Endothelial cell of umbilical vein (primary cell): Measurements from ENCODE around the gene RNF32. TPM values are rescaled to one million over a fixed set of nuclear protein-coding genes. Genes with fewer than 3 reads are reported as not detected.

Experiments used
- BruUV-seq: library from RNA; stranded (reverse); fragments of 400-500 nt; replicated peaks from 2 replicates; lab custom pipeline; 2021; lab: Mats Ljungman, UMichigan
- CTCF ChIA-PET: fragments of 300-600, 350-600 bp; sonication (Branson Sonifier 250); formaldehyde crosslinking; loops from one replicate; lab custom pipeline; 2021; ENCODE audit warnings: antibody characterized with exemption, inconsistent platforms; lab: Charles Lee
- POLR2A ChIA-PET: fragments of 300-600, 350-600 bp; sonication (Branson Sonifier 250); formaldehyde crosslinking; loops from one replicate; lab custom pipeline; 2021; ENCODE audit warnings: antibody characterized with exemption, inconsistent platforms; lab: Charles Lee
- DNase-seq: peaks from one replicate; pipeline ENCODE4 v3.0.0-alpha.2; 2011; ENCODE audit warnings: low read depth, low spot score
- FAIRE-seq: peaks from 2 replicates; lab custom pipeline; 2011; peaks lifted over from hg19 to GRCh38; lab: Jason Lieb, UNC
- H2AFZ ChIP-seq: 2 replicates; pipeline ENCODE4 v1.6.0; 2012; ENCODE audit warnings: low read depth, low read length, control low read depth, inconsistent platforms
- H3K27ac ChIP-seq: 2 replicates; pipeline ENCODE4 v1.5.1; 2011; ENCODE audit warnings: low read depth, mild to moderate bottlenecking, control low read depth, low read length, moderate library complexity; ENCODE audit not compliant: insufficient read depth
- H3K27me3 ChIP-seq, 2 experiments: 2 replicates each; pipeline versions ENCODE4 v1.6.0 to v1.6.1; 2011; ENCODE audit warnings: low read length in 2 of 2, mixed read lengths in 1 of 2; ENCODE audit not compliant: control insufficient read depth in 2 of 2, insufficient read depth in 2 of 2
- H3K36me3 ChIP-seq, 2 experiments: 2 replicates in 1 of 2; 3 replicates in 1 of 2; pipeline ENCODE4 v1.5.1; 2011; ENCODE audit warnings: low read length in 2 of 2, mild to moderate bottlenecking in 1 of 2, moderate library complexity in 1 of 2; ENCODE audit not compliant: control insufficient read depth in 2 of 2, insufficient read depth in 2 of 2; ENCODE audit errors: extremely low read depth in 1 of 2
- H3K4me1 ChIP-seq: 3 replicates; pipeline ENCODE4 v1.5.1; 2011; ENCODE audit warnings: mild to moderate bottlenecking, low read length; ENCODE audit not compliant: control insufficient read depth, insufficient read depth; ENCODE audit errors: extremely low read depth
- H3K4me2 ChIP-seq: 2 replicates; pipeline ENCODE4 v1.6.1; 2011; ENCODE audit warnings: low read length, control low read depth, mixed read lengths; ENCODE audit not compliant: insufficient read depth
- H3K4me3 ChIP-seq, 3 experiments: fragments of 200-600 bp in 1 of 3; sonication (generic), shearing (Covaris generic) in 1 of 3; replicated peaks in 1 of 3; 2 replicates each; pipeline ENCODE4 v1.5.1; 2011 to 2016; ENCODE audit warnings: control low read depth in 3 of 3, low read length in 3 of 3, mild to moderate bottlenecking in 2 of 3, inconsistent platforms in 1 of 3, low read depth in 1 of 3, moderate library complexity in 1 of 3; ENCODE audit not compliant: insufficient read depth in 1 of 3
- H3K79me2 ChIP-seq: 2 replicates; pipeline ENCODE4 v1.6.0; 2012; ENCODE audit warnings: low read length, inconsistent platforms; ENCODE audit not compliant: control insufficient read depth, insufficient read depth
- H3K9ac ChIP-seq: replicated peaks from 2 replicates; pipeline ENCODE3; 2011; ENCODE audit warnings: low read length, control low read depth; ENCODE audit not compliant: insufficient read depth; ENCODE audit errors: extremely low read depth
- H3K9me1 ChIP-seq: replicated peaks from 3 replicates; pipeline ENCODE4 v1.6.0; 2011; ENCODE audit warnings: mild to moderate bottlenecking, low read length; ENCODE audit not compliant: control insufficient read depth, insufficient read depth; ENCODE audit errors: extremely low read depth
- H3K9me3 ChIP-seq: replicated peaks from 2 replicates; pipeline ENCODE4 v1.5.1; 2012; ENCODE audit warnings: low read length, inconsistent platforms; ENCODE audit not compliant: control insufficient read depth, insufficient read depth
- H4K20me1 ChIP-seq: replicated peaks from 2 replicates; pipeline ENCODE3; 2011; ENCODE audit warnings: mild to moderate bottlenecking, low read length; ENCODE audit not compliant: control insufficient read depth, insufficient read depth; ENCODE audit errors: extremely low read depth
- EZH2 ChIP-seq: IDR thresholded peaks from 2 replicates; pipeline ENCODE4 v1.6.1; 2012; ENCODE audit warnings: borderline replicate concordance, low read depth, mild to moderate bottlenecking, moderate library complexity, low read length, inconsistent platforms; ENCODE audit not compliant: severe bottlenecking
- FOS ChIP-seq: IDR thresholded peaks from 2 replicates; pipeline ENCODE4 v1.6.1; 2011; ENCODE audit warnings: mild to moderate bottlenecking, low read length, moderate library complexity, borderline replicate concordance; ENCODE audit not compliant: insufficient read depth
- GATA2 ChIP-seq: IDR thresholded peaks from 2 replicates; pipeline ENCODE4 v1.7.0; 2011; ENCODE audit warnings: low read depth, mild to moderate bottlenecking, moderate library complexity, mixed read lengths, low read length; ENCODE audit not compliant: insufficient read length, insufficient read depth
- JUN ChIP-seq: IDR thresholded peaks from 2 replicates; pipeline ENCODE4 v1.6.1; 2011; ENCODE audit warnings: borderline replicate concordance, low read depth; ENCODE audit not compliant: insufficient read length, insufficient read depth
- MYC ChIP-seq: IDR thresholded peaks from one replicate; pipeline ENCODE4 v1.6.1; 2011; ENCODE audit warnings: mild to moderate bottlenecking, low read depth, low read length
- POLR2A ChIP-seq: IDR thresholded peaks from 2 replicates; pipeline ENCODE4 v1.6.1; 2012; ENCODE audit warnings: low read depth, mild to moderate bottlenecking, control low read depth, low read length
- POLR2AphosphoS5 ChIP-seq: IDR thresholded peaks from 2 replicates; pipeline ENCODE4 v1.6.1; 2012; ENCODE audit warnings: low read depth, mild to moderate bottlenecking, control low read depth, low read length, moderate library complexity; ENCODE audit not compliant: insufficient read depth
- dilution Hi-C: fragments of 300-500 bp; cut with MboI; formaldehyde crosslinking; loops from one replicate; pipeline ENCODE4 v1.15.0; 2019; ENCODE audit warnings: low sequenced_read_pairs; ENCODE audit not compliant: extremely low pct_ligation_motif_present
- intact Hi-C: fragments of 100-400 bp; cut with micrococcal nuclease; formaldehyde crosslinking; loops from one replicate; pipeline ENCODE4 v1.10.0; 2022
- polyA plus RNA-seq, 4 experiments: library from polyadenylated mRNA; depleted of rRNA in 3 of 4; stranded (reverse) in 3 of 4; unstranded in 1 of 4; fragments of >200 nt; gene quantifications; 2 replicates each; pipeline versions ENCODE4 v1.2.1 to v1.2.3, GENCODE V29; 2011 to 2012; ENCODE audit warnings: missing spikeins in 1 of 4
- total RNA-seq: library from RNA; stranded (reverse); gene quantifications from 2 replicates; pipeline ENCODE4 v1.2.3, GENCODE V29; 2021
- TF ChIP-seq, protein P1 (sequence below), 2 donors: IDR thresholded peaks; 1 replicate in 1 of 2; 2 replicates in 1 of 2; pipeline ENCODE4 v1.5.1; 2011; ENCODE audit warnings: low read length in 2 of 2, mild to moderate bottlenecking in 2 of 2, moderate library complexity in 2 of 2, control low read depth in 1 of 2, inconsistent platforms in 1 of 2, low read depth in 1 of 2; ENCODE audit not compliant: insufficient read depth in 1 of 2; ENCODE audit errors: extremely low read depth in 1 of 2
- TF ChIP-seq, protein P2 (sequence below): IDR thresholded peaks from 2 replicates; pipeline ENCODE4 v1.6.1; 2011; ENCODE audit not compliant: insufficient read depth, insufficient read length

Gene RNF32
- total and polyA plus RNA-seq, 2 donors (not counting 3 experiments of a cell fraction or from before 2014, with no cell fraction given) = 0.14 TPM; not detected in 1

DNA sequence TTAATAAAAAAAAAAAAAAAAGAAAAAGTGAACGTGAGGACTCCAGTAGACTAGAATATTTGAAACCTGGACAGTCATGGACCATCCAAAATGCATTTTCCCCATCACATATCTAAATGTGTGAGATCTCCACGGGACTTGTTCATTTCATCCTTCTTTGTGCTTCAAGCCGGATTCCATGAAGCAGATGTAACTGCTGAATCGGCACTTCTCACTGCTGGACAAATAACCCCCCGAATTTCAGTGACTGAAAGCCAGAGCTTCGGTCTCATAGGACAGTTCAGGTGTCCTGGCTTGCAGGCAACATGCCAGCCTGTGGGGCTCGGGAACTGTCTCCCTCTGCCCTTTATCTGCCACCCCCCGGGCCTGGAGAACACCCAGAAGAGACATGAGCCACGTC, 33.3 kb downstream of the RNF32 start:
- Histone ChIP-seq H3K79me2 (no peaks in the 10 kb centered on the region), H3K27ac (no peak overlapping the region), H3K36me3 (peaks cover 0 to 4% of the 10 kb centered on the region in 2 experiments), H2AFZ (no peak overlapping the region), H3K4me2 (no peak overlapping the region), H3K27me3 (no peaks in the 10 kb centered on the region), H4K20me1 (no peaks in the 10 kb centered on the region), H3K9me3 (no peaks in the 10 kb centered on the region), H3K9ac (no peak overlapping the region), H3K4me3 (no peak overlapping the region), H3K9me1 (no peaks in the 10 kb centered on the region), H3K4me1 (no peaks in the 10 kb centered on the region)
- BruUV-seq = no TSS peak
- intact Hi-C loops (no loop called here), dilution Hi-C loops (no loop called here)
- FAIRE-seq (no peak), DNase-seq (no peak)
- TF ChIP-seq POLR2A = no peak
- no peak for TF ChIP-seq FOS
- TF ChIP-seq GATA2 = no peak
- TF ChIP-seq EZH2 = no peak
- TF ChIP-seq, protein P1, sequence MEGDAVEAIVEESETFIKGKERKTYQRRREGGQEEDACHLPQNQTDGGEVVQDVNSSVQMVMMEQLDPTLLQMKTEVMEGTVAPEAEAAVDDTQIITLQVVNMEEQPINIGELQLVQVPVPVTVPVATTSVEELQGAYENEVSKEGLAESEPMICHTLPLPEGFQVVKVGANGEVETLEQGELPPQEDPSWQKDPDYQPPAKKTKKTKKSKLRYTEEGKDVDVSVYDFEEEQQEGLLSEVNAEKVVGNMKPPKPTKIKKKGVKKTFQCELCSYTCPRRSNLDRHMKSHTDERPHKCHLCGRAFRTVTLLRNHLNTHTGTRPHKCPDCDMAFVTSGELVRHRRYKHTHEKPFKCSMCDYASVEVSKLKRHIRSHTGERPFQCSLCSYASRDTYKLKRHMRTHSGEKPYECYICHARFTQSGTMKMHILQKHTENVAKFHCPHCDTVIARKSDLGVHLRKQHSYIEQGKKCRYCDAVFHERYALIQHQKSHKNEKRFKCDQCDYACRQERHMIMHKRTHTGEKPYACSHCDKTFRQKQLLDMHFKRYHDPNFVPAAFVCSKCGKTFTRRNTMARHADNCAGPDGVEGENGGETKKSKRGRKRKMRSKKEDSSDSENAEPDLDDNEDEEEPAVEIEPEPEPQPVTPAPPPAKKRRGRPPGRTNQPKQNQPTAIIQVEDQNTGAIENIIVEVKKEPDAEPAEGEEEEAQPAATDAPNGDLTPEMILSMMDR (IDR thresholded peaks at IDR 0.05; ENCODE audit: extremely low read depth in 1 of 2, insufficient read depth in 1 of 2, low read depth in 1 of 2, low read length in 2 of 2) = no peak
- TF ChIP-seq, protein P2, sequence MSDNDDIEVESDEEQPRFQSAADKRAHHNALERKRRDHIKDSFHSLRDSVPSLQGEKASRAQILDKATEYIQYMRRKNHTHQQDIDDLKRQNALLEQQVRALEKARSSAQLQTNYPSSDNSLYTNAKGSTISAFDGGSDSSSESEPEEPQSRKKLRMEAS = no peak
- TF ChIP-seq MYC = no peak
- no peak for TF ChIP-seq JUN
- TF ChIP-seq POLR2AphosphoS5 = no peak
- CTCF ChIA-PET = no interaction called here
- POLR2A ChIA-PET = no interaction called here
